Fibroblast of villous mesenchyme (primary cell): ENCODE measurements around the gene PI4K2A. TPM values are rescaled to one million over a fixed set of nuclear protein-coding genes. Genes with fewer than 3 reads are reported as not detected.

Experiments
- DNase-seq: peaks from one replicate; pipeline ENCODE4 v3.0.0-alpha.2; 2010; ENCODE audit warnings: low read depth
- H3K4me3 ChIP-seq: 2 replicates; pipeline ENCODE4 v1.5.1; 2011; ENCODE audit warnings: low read depth, mild to moderate bottlenecking, low read length
- CTCF ChIP-seq: IDR thresholded peaks from 2 replicates; pipeline ENCODE4 v1.5.1; 2012; ENCODE audit warnings: low read depth, mild to moderate bottlenecking, low read length; ENCODE audit not compliant: insufficient read depth
- total RNA-seq: library from RNA; depleted of rRNA; stranded (reverse); fragments of >200 nt; gene quantifications from 2 replicates; pipeline ENCODE4 v1.2.3, GENCODE V29; 2012

PI4K2A gene
- 22.5 and 25.0 TPM in 2 replicates for total RNA-seq

GRCh38 chr10:97640174-97640867 is at the start of gene PI4K2A:
Gene PI4K2A, plus strand, starts transcription at chr10:97640671. Its CDS starts 72 bp downstream, at chr10:97640743.
- H3K4me3 ChIP-seq, result peak within 1 kb of the TSS; percentile 92
- TF ChIP-seq CTCF, result no peak
- peak; percentile 99 for DNase-seq

- no peak for TF ChIP-seq CTCF
- H3K4me3 ChIP-seq, result no peak overlapping the region
- DNase-seq, result no peak
Observed at GRCh38 chr10:97590748-97591495, 49.5 kb upstream of the PI4K2A start.

GRCh38 chr10:97593421-97593820 is 47.0 kb upstream of the PI4K2A start:
- no peak for TF ChIP-seq CTCF
- DNase-seq, result no peak

GRCh38 chr10:97596101-97597082 is 44.1 kb upstream of the PI4K2A start:
- DNase-seq, result peak; percentile 54
- no peak for TF ChIP-seq CTCF
- no peak overlapping the region for H3K4me3 ChIP-seq

More at GRCh38 chr10:97593421-97593820, 47.0 kb upstream of the PI4K2A start:
- H3K4me3 ChIP-seq, result no peak overlapping the region

GRCh38 chr10:97597778-97598177 is 42.7 kb upstream of the PI4K2A start:
- no peak for DNase-seq
- no peak for TF ChIP-seq CTCF

More at GRCh38 chr10:97597778-97598177, 42.7 kb upstream of the PI4K2A start:
- H3K4me3 ChIP-seq, result no peak overlapping the region
